Activated T-cell treated with anti-CD3 and anti-CD28 coated beads, Interleukin-2, amount 50 U/mL, for 72 hours (primary cell): ENCODE measurements around the gene CFAP161. TPM values are rescaled to one million over a fixed set of nuclear protein-coding genes. Genes with fewer than 3 reads are reported as not detected.

Experiments
- ATAC-seq, 2 donors: fragments of 150-1000 bp; cut with Tn5 transposase; replicated peaks in 1 of 2; 2 replicates each; pipeline ENCODE4 v1.10.0; 2021; ENCODE audit warnings: moderate library complexity in 2 of 2, mild to moderate bottlenecking in 1 of 2
- DNase-seq, 2 donors: peaks; one replicate each; pipeline ENCODE4 v3.0.0; 2021 to 2022; ENCODE audit warnings: mixed read lengths in 1 of 2
- H3K27ac Mint-ChIP-seq: one replicate; pipeline ENCODE4 v1.8.0; 2022; ENCODE audit warnings: mild to moderate bottlenecking, moderate library complexity, mixed read lengths
- H3K27me3 Mint-ChIP-seq: one replicate; pipeline ENCODE4 v1.8.0; 2022; ENCODE audit warnings: low read depth, mixed read lengths
- H3K36me3 Mint-ChIP-seq, 2 donors: one replicate each; pipeline ENCODE4 v1.8.0; 2022; ENCODE audit warnings: mixed read lengths in 2 of 2, mild to moderate bottlenecking in 1 of 2; ENCODE audit not compliant: insufficient read depth in 2 of 2
- H3K4me1 Mint-ChIP-seq: one replicate; pipeline ENCODE4 v1.8.0; 2022; ENCODE audit warnings: low read depth, mixed read lengths
- H3K4me3 Mint-ChIP-seq, 2 donors: one replicate each; pipeline ENCODE4 v1.8.0; 2022; ENCODE audit warnings: mild to moderate bottlenecking in 2 of 2, mixed read lengths in 2 of 2, moderate library complexity in 2 of 2
- H3K9me3 Mint-ChIP-seq, 2 donors: one replicate each; pipeline ENCODE4 v1.8.0; 2022; ENCODE audit warnings: mixed read lengths in 2 of 2
- total RNA-seq, 2 donors: library from RNA; stranded (reverse); gene quantifications; one replicate each; pipeline ENCODE4 v1.2.3, GENCODE V29; 2022

The CFAP161 gene
- total RNA-seq, 2 donors from 2014 or later, result 0.48 TPM; not detected in 1

DNA sequence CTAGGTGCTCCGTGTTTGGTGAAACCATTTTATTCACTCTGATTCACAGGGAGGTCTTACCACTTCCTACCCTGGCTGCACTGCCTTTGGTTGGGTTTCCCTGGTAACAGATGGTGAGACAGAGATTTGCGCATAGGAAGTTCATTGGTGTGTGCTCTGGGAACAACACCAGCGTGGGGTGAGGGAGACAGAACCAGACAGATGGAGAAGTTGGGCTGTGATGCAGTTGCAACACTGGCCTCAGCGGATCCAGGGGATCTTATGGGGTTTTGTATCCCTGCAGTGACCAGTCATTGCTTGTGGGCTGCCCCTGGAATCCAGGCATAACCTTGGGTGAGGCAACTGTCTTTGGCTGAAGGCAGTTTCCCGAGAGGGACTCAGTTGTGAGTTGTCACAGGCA is 50.1 kb downstream of the CFAP161 start:
- no peaks in the 10 kb centered on the region for H3K9me3 Mint-ChIP-seq
- peaks cover 40% of the 10 kb centered on the region for H3K27me3 Mint-ChIP-seq
- DNase-seq (no peak), ATAC-seq (no peak)
- H3K36me3 Mint-ChIP-seq, result no peaks in the 10 kb centered on the region
- peaks cover 22% of the 10 kb centered on the region for H3K4me1 Mint-ChIP-seq
- H3K27ac Mint-ChIP-seq, result no peak overlapping the region
- H3K4me3 Mint-ChIP-seq, result no peak overlapping the region

DNA sequence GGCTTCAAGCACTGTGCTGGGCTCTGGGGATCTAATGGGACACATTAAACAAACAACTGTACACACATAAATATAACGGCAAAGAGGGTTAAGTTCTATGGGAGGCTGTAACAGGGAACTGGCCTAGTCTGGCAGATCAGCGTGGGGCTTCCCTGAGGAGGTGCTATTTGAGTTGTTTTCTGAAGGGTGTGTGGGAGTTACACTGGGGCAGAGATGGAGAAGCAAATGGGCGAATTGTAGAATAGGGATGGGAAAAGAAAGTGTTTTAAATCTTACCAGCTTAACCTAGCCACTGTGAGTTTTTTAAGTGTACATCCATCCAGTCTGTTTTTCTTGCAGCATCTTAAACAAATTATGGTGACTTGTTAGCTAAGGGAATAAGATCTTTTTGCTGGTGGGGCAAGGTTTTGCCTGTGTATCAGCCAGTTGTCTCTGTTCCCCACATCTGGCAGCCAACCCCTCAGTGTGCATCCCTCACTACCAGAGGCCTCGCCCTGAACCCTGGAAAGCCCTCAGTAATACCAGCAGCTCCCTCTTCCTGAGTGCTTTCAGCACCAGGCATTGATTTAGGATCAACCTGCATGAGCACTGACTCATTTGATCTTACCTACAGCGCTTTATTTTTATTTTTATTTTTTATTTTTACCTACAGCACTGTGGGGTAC is 51.7 kb downstream of the CFAP161 start:
- Mint-ChIP-seq H3K9me3 (no peaks in the 10 kb centered on the region), H3K27ac (no peak overlapping the region), H3K4me1 (peaks cover 22% of the 10 kb centered on the region), H3K36me3 (no peaks in the 10 kb centered on the region), H3K4me3 (no peak overlapping the region), H3K27me3 (peaks cover 40% of the 10 kb centered on the region)
- no peak for ATAC-seq
- DNase-seq, result no peak

DNA sequence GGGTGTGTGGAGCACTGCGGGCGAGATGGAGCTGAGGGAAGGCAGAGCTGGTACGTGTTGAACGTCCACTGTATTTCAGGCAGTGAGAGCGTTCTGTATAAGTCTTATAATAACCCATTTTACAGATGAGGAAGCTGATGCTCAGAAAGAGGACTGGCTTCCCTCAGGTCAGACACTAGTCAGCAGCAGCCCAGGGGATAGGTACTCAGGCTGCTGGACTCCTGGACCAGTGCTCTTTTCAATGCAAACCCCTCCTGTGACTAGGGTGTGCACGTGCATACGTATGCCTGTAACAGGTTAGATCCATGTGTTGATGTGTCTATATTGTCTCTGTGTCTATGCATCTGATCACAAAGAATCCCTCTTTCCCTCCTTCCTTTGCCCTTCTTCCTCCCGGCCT is 54.3 kb downstream of the CFAP161 start:
- Mint-ChIP-seq H3K27ac (no peak overlapping the region), H3K9me3 (no peaks in the 10 kb centered on the region), H3K27me3 (peaks cover 29% of the 10 kb centered on the region), H3K36me3 (no peaks in the 10 kb centered on the region), H3K4me3 (no peak overlapping the region), H3K4me1 (peaks cover 10% of the 10 kb centered on the region)
- no peak for DNase-seq
- ATAC-seq, result no peak

DNA sequence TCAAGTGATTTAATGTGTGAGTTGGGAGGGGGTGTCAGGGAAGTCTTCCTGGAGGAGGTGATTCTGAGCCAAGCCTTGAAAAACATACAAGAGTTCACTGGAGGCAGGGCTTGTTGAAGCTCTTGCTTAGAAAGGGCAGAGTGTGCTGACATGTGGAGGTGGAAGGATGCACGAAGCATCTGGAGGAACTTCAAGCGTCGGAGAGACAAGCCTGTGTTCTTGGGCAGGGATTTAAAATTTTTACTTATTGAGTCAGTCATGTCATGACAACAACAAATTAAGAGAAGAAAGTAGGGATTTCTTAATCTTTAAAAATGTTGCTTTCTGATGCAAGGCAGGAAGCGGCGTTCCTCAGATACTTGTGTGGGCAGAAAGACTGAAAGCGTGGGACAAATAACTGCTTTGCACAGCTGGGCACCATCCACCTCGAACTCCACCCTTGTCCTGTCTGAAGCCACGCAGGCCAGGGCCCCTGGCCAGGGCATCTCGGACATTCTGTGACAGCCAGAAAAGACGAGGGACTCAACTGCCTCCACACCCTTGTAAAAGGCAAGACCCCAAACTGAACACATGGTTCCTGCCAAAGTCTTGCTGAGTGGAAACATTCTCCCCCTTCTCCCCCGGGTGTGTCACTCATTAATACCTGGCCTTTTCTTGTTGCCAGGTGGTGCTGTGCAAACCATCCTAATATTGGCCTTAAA is 55.7 kb downstream of the CFAP161 start:
- no peak for DNase-seq
- no peaks in the 10 kb centered on the region for H3K4me1 Mint-ChIP-seq
- H3K4me3 Mint-ChIP-seq, result no peak overlapping the region
- H3K9me3 Mint-ChIP-seq, result no peaks in the 10 kb centered on the region
- no peaks in the 10 kb centered on the region for H3K36me3 Mint-ChIP-seq
- H3K27me3 Mint-ChIP-seq, result peaks cover 19% of the 10 kb centered on the region
- no peak overlapping the region for H3K27ac Mint-ChIP-seq
- ATAC-seq, result no peak

DNA sequence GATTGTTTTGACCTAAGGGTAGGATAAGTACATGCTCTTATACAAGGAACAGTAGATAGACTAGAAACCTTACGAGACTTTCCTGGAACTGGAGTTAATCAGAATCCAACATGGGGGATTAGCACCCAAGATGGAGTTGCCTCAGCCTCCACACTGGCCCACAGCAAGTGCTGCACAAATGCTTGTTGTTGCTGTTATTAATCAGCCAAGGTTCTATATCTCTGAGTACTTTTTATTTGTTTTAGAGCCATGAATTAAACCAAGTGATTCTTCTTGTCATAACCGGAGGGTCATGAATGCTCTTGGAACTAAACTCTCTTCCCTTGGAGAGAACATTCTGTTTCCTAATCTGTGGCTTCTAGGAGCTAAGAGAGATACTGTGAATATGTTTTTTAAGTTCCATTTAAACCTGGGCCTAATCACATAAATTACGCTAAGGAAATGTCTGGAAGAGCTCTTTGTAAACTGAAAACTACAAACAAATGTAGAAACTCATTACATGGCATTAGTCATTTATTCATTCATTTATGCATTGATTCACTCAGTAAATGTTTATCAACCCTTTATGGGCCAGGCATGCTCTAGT is 56.9 kb downstream of the CFAP161 start:
- ATAC-seq, result no peak
- Mint-ChIP-seq H3K27me3 (peaks cover 19% of the 10 kb centered on the region), H3K36me3 (no peaks in the 10 kb centered on the region), H3K27ac (no peak overlapping the region), H3K4me1 (no peaks in the 10 kb centered on the region), H3K9me3 (no peaks in the 10 kb centered on the region), H3K4me3 (no peak overlapping the region)
- no peak for DNase-seq

DNA sequence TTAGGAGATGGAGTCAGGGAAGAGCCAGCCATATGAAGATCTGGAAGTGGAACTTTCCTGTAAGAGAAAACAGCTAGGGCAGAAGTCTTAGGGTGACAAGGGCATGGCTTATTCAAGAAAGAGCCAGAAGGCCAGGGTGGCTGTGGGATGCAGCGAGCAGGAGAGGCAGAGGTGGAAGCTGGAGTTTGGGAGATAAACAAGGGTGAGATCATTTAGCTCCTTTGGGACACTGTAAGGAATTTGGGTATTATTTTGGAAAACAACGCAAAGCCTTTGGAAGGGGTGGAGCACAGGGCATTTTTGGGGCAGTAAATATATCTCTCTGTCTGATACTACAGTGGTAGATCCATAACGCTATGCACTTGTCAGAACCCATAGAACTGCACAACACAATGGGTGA is 57.6 kb downstream of the CFAP161 start:
- Mint-ChIP-seq H3K9me3 (no peaks in the 10 kb centered on the region), H3K27ac (no peak overlapping the region), H3K27me3 (peaks cover 19% of the 10 kb centered on the region), H3K4me1 (no peaks in the 10 kb centered on the region), H3K36me3 (no peaks in the 10 kb centered on the region), H3K4me3 (no peak overlapping the region)
- DNase-seq, result no peak
- ATAC-seq, result no peak

DNA sequence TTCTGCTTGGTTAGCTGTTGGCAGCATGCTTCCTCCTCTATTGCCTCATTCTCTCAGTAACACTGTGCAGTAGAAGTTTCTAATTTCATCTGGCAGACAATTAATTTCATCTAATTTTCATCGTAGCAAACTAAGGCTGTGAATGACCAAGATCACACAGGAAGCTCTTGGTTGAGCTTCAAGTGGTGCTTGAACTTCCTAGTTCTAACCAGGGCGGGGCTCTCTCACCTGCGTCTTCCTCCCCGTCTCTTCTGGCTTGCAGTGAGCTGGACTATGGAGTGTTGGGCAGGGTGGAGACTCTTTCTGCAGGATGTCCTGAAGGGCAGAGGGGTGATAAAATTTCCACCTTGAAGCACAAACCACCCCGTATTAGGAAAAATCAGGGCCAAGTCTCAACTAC is 60.7 kb downstream of the CFAP161 start:
- no peak for ATAC-seq
- Mint-ChIP-seq H3K4me1 (no peaks in the 10 kb centered on the region), H3K9me3 (no peaks in the 10 kb centered on the region), H3K27me3 (peaks cover 12% of the 10 kb centered on the region), H3K36me3 (no peaks in the 10 kb centered on the region), H3K27ac (no peak overlapping the region), H3K4me3 (no peak overlapping the region)
- DNase-seq, result no peak

DNA sequence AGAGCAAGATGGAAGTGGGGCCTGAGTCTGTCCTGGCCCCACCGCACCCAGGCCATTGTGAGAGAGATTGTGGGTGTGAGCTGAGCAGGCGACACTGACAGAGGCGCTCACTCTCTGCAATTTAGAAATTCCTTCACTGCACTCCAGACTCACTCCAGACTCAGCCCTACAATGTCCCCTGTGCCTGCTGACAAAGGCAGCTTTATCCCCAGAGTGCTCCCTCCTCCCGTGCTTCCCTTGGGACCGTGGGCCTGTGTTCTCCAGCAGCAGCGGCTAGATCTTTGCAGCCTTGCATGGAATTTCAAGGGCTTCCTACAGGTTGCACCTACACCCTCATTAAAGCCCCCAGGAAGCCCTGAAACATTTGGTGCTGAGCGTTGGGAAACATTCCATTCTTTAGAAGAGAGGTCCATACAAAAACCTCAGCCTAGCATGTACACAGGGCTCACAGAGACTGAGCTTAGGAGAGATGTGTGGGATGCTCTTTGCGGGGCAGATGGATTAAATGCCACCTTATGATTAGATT is 61.3 kb downstream of the CFAP161 start:
- no peaks in the 10 kb centered on the region for H3K9me3 Mint-ChIP-seq
- DNase-seq (no peak), ATAC-seq (no peak)
- no peak overlapping the region for H3K4me3 Mint-ChIP-seq
- no peak overlapping the region for H3K27ac Mint-ChIP-seq
- peaks cover 12% of the 10 kb centered on the region for H3K27me3 Mint-ChIP-seq
- no peaks in the 10 kb centered on the region for H3K36me3 Mint-ChIP-seq
- no peaks in the 10 kb centered on the region for H3K4me1 Mint-ChIP-seq

DNA sequence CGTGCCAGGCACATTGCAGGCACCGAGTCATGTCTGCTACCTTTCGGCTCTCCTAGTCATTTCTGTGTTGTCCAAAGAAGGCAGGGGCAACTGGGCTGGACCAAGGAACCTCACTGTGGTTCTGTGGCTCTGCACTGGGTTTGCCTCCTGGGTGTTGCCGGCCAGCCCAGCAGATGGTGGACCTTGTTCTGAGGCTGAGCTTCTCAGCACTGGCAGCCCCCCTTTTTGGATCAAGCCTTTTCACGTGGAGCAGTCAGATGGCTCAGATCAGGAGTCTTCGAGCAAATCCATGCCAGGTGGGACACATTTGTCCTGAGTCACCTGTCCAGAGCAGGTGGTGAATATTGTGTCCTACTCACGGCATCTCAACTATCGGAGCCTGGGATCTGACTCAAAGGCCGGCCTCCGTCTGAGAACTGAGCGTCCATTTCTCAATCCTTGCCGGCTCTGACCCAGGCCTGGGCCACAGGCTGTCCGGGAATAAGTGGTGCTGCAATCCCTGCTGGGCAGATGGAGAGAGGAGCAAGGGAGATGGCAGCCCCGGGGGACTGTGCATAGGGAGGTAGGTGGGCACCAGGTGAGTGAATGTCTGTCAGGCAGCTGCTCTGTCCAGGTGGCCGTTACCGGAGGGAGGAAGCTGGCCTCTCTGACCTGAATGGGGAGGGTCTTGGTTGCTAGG is 62.6 kb downstream of the CFAP161 start, which contains the start of gene IL16:
Gene IL16 (plus strand): TSS at position 304 of the 679 bp plus-strand sequence. CDS start 28,521 bp downstream, outside the sequence.
- Mint-ChIP-seq H3K27me3 (peaks cover 3% of the 10 kb centered on the region), H3K36me3 (no peaks in the 10 kb centered on the region), H3K4me1 (no peaks in the 10 kb centered on the region), H3K27ac (no peak within 1 kb of the TSS), H3K4me3 (no peak within 1 kb of the TSS), H3K9me3 (no peaks in the 10 kb centered on the region)
- ATAC-seq, result no peak
- DNase-seq, result no peak

DNA sequence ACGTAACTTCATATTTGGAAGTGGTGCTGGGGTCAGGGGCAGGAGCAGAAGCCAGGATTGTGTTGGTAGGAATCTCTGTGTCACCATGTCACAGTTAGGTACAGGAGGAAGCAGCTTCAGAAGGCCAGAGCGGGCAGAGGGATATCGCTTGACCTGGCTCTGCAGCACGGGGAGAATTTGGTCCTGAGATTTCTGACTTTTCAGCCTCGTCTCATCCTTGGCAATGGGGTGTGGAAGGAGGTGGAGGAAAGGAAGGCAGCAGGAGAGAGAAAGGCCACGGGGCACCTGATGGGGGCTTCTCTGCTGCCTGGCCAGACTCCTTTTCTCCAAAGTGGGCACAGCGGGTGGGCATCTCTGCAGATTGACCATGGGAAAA is 63.2 kb downstream of the CFAP161 start:
- Mint-ChIP-seq H3K27me3 (no peaks in the 10 kb centered on the region), H3K27ac (no peak overlapping the region), H3K4me3 (no peak overlapping the region), H3K4me1 (no peaks in the 10 kb centered on the region), H3K9me3 (no peaks in the 10 kb centered on the region), H3K36me3 (no peaks in the 10 kb centered on the region)
- ATAC-seq, result no peak
- no peak for DNase-seq

DNA sequence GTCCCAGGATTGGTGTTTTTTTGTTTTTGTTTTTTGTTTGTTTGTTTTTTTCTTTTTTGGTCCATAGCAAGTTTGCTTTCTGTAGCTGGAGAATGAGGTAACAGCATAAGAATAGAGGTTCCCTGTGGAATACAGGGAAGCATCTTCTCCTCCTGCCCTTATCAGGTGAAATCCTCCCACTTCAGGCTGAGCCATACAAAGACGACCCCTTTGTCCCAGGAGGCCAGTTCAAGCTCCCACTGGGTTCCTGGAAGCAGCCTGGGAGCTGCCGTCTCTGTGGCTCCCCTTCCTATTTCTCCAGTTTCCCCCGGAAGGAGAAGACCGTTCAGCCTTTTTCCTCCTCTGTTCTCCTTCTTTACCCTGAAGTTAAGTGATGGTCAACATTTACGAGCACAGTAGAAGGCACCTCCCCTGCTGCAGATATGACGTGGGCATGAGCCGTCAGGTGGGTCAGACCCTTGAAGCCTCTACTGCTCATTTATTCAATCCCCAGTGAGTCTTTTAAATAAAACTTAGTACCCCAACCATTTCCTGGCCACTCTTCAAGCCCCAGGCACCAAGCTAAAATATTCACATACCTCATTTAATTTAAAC is 63.7 kb downstream of the CFAP161 start:
- H3K27ac Mint-ChIP-seq, result no peak overlapping the region
- H3K36me3 Mint-ChIP-seq, result no peaks in the 10 kb centered on the region

More for the DNA sequence above, 63.7 kb downstream of the CFAP161 start:
- Mint-ChIP-seq H3K4me3 (no peak overlapping the region), H3K4me1 (no peaks in the 10 kb centered on the region), H3K9me3 (no peaks in the 10 kb centered on the region), H3K27me3 (no peaks in the 10 kb centered on the region)
- DNase-seq, result no peak
- ATAC-seq, result no peak
